ENCODE results near the gene KCNJ3.
"Not testable (repeated sequence)": the region's sequence is repeated elsewhere in the genome, so short reads cannot be mapped to it uniquely, and the experiment has no call there.

Gene KCNJ3

DNA sequence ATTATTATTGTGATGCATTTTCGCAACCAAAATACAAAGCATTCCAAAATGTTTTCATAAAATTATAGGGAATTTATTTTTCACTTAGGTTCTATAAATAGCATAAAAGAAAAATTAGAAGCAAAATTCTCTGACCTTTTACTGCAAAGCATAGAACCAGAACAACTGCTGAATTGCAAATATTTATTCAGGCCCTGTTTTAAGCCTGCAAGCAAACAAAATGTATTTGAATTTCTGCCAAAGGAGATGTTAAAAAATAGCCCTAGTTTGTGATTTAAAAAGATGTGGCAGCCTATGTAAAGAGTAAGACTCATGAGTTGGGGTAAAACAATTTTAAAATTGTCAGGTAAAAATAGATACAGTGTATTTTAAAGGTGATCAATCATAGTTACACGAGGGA lies 138.1 kb downstream of the KCNJ3 start:
- Histone ChIP-seq H3K9ac (ENCODE audit: insufficient read length, low read depth) (no peak overlapping the region), H3K36me3 (ENCODE audit: insufficient read depth, insufficient read length, low read length) (no peaks in the 10 kb centered on the region), H3K27me3 (ENCODE audit: insufficient read depth, insufficient read length) (no peaks in the 10 kb centered on the region), H3K9me3 (ENCODE audit: insufficient read depth, low read length) (no peaks in the 10 kb centered on the region), H3K4me1 (ENCODE audit: insufficient read depth, insufficient read length) (no peaks in the 10 kb centered on the region), H3K4me3 (ENCODE audit: insufficient read length, low read depth) (no peak overlapping the region)
- TF ChIP-seq ZNF274 (IDR thresholded peaks at IDR 0.05; ENCODE audit: low read depth, low read length) (no peak), SUZ12 (IDR thresholded peaks at IDR 0.05; ENCODE audit: extremely low read depth, insufficient read depth, insufficient read length) (no peak), YY1 (IDR thresholded peaks at IDR 0.05; ENCODE audit: insufficient read depth, insufficient read length) (no peak)
- no peak for DNase-seq (ENCODE audit: low read depth, low spot score)

GRCh38 chr2:154837035-154837434 lies 138.5 kb downstream of the KCNJ3 start:
- no peak for DNase-seq (ENCODE audit: low read depth, low spot score)
- H3K27me3 ChIP-seq (ENCODE audit: insufficient read depth, insufficient read length) = no peaks in the 10 kb centered on the region

DNA sequence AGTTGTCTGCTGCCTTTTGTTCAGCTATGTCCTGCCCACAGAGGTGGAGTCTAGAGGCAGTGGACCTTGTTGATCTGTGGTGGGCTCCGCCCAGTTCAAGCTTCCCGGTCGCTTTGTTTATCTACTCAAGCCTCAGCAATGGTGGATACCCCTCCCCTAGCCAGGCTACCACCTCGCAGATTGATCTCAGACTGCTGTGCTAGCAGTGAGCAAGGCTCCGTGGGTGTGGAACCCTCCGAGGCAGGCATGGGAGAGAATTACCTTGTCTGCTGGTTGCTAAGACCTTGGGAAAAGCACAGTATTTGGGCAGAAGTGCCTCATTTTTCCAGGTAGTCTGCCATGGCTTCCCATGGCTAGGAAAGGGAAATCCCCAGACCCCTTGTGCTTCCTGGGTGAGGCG lies 146.0 kb downstream of the KCNJ3 start:
- H3K27me3 ChIP-seq (ENCODE audit: insufficient read depth, insufficient read length) = no peaks in the 10 kb centered on the region
- H3K9me3 ChIP-seq (ENCODE audit: insufficient read depth, low read length) = no peaks in the 10 kb centered on the region
- no peak for DNase-seq (ENCODE audit: low read depth, low spot score)
- H3K4me3 ChIP-seq (ENCODE audit: insufficient read length, low read depth) = no peak overlapping the region
- H3K9ac ChIP-seq (ENCODE audit: insufficient read length, low read depth) = no peak overlapping the region
- no peaks in the 10 kb centered on the region for H3K36me3 ChIP-seq (ENCODE audit: insufficient read depth, insufficient read length, low read length)
- H3K4me1 ChIP-seq (ENCODE audit: insufficient read depth, insufficient read length) = no peaks in the 10 kb centered on the region
- TF ChIP-seq YY1 (IDR thresholded peaks at IDR 0.05; ENCODE audit: insufficient read depth, insufficient read length) (no peak), ZNF274 (IDR thresholded peaks at IDR 0.05; ENCODE audit: low read depth, low read length) (no peak), SUZ12 (IDR thresholded peaks at IDR 0.05; ENCODE audit: extremely low read depth, insufficient read depth, insufficient read length) (no peak)

More at GRCh38 chr2:154837035-154837434, 138.5 kb downstream of the KCNJ3 start:
- Histone ChIP-seq H3K4me3 (ENCODE audit: insufficient read length, low read depth) (no peak overlapping the region), H3K36me3 (ENCODE audit: insufficient read depth, insufficient read length, low read length) (no peaks in the 10 kb centered on the region), H3K9me3 (ENCODE audit: insufficient read depth, low read length) (no peaks in the 10 kb centered on the region), H3K4me1 (ENCODE audit: insufficient read depth, insufficient read length) (no peaks in the 10 kb centered on the region), H3K9ac (ENCODE audit: insufficient read length, low read depth) (no peak overlapping the region)
- TF ChIP-seq ZNF274 (IDR thresholded peaks at IDR 0.05; ENCODE audit: low read depth, low read length) = no peak
- TF ChIP-seq YY1 (IDR thresholded peaks at IDR 0.05; ENCODE audit: insufficient read depth, insufficient read length) = no peak
- no peak for TF ChIP-seq SUZ12 (IDR thresholded peaks at IDR 0.05; ENCODE audit: extremely low read depth, insufficient read depth, insufficient read length)

- Histone ChIP-seq H3K9ac (ENCODE audit: insufficient read length, low read depth) (no peak overlapping the region), H3K4me3 (ENCODE audit: insufficient read length, low read depth) (no peak overlapping the region), H3K27me3 (ENCODE audit: insufficient read depth, insufficient read length) (no peaks in the 10 kb centered on the region), H3K9me3 (ENCODE audit: insufficient read depth, low read length) (no peaks in the 10 kb centered on the region), H3K4me1 (ENCODE audit: insufficient read depth, insufficient read length) (no peaks in the 10 kb centered on the region), H3K36me3 (ENCODE audit: insufficient read depth, insufficient read length, low read length) (no peaks in the 10 kb centered on the region)
- no peak for TF ChIP-seq SUZ12 (IDR thresholded peaks at IDR 0.05; ENCODE audit: extremely low read depth, insufficient read depth, insufficient read length)
- TF ChIP-seq YY1 (IDR thresholded peaks at IDR 0.05; ENCODE audit: insufficient read depth, insufficient read length) = no peak
- TF ChIP-seq ZNF274 (IDR thresholded peaks at IDR 0.05; ENCODE audit: low read depth, low read length) = no peak
- DNase-seq (ENCODE audit: low read depth, low spot score) = no peak
These were observed 148.3 kb downstream of the KCNJ3 start for GRCh38 chr2:154846842-154847241.

DNA sequence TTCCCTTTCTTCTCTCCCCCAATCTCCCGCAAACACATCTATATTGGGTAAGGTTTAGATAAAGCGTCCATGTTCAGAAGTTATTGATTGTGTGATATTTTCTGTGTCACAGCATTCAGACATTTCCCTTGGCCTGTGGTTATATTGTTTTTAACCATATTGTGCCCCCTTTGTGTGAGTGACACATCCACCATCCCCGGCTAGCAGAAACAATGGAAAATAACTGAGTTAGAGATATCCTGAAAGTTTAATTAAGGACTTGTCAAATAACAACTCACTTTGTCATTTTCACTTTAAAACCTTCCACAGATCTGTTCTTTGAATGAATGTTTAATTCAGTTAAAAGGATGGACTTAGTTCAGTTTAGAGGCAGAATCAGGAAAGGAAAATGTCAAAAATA lies 151.0 kb downstream of the KCNJ3 start:
- H3K27me3 ChIP-seq (ENCODE audit: insufficient read depth, insufficient read length) = no peaks in the 10 kb centered on the region
- H3K4me3 ChIP-seq (ENCODE audit: insufficient read length, low read depth) = no peak overlapping the region
- H3K9me3 ChIP-seq (ENCODE audit: insufficient read depth, low read length) = no peaks in the 10 kb centered on the region
- H3K4me1 ChIP-seq (ENCODE audit: insufficient read depth, insufficient read length) = no peaks in the 10 kb centered on the region
- no peak for DNase-seq (ENCODE audit: low read depth, low spot score)
- H3K36me3 ChIP-seq (ENCODE audit: insufficient read depth, insufficient read length, low read length) = no peaks in the 10 kb centered on the region
- no peak overlapping the region for H3K9ac ChIP-seq (ENCODE audit: insufficient read length, low read depth)
- TF ChIP-seq YY1 (IDR thresholded peaks at IDR 0.05; ENCODE audit: insufficient read depth, insufficient read length) (no peak), ZNF274 (IDR thresholded peaks at IDR 0.05; ENCODE audit: low read depth, low read length) (no peak), SUZ12 (IDR thresholded peaks at IDR 0.05; ENCODE audit: extremely low read depth, insufficient read depth, insufficient read length) (no peak)

DNA sequence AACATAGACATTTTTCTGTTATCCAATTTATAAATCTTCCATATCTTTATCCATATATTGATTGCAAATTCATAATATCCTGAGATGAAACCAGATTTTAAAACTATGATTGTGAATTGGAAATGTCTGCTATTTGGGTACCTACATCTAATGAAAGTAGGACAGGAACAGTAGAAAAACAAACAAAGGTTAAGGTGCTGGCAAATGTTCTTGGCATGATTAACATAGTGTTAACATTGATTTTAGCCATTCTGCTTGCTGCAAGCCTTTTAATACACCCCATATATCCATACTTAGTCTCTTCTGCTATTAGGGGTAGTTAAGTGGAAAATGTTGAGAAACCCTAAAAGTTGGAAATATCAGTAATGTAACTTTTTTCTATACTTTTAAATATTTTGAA lies 152.0 kb downstream of the KCNJ3 start:
- Histone ChIP-seq H3K36me3 (ENCODE audit: insufficient read depth, insufficient read length, low read length) (no peaks in the 10 kb centered on the region), H3K9ac (ENCODE audit: insufficient read length, low read depth) (no peak overlapping the region), H3K4me1 (ENCODE audit: insufficient read depth, insufficient read length) (no peaks in the 10 kb centered on the region), H3K9me3 (ENCODE audit: insufficient read depth, low read length) (no peaks in the 10 kb centered on the region), H3K27me3 (ENCODE audit: insufficient read depth, insufficient read length) (no peaks in the 10 kb centered on the region), H3K4me3 (ENCODE audit: insufficient read length, low read depth) (no peak overlapping the region)
- no peak for TF ChIP-seq SUZ12 (IDR thresholded peaks at IDR 0.05; ENCODE audit: extremely low read depth, insufficient read depth, insufficient read length)
- TF ChIP-seq ZNF274 (IDR thresholded peaks at IDR 0.05; ENCODE audit: low read depth, low read length) = no peak
- no peak for TF ChIP-seq YY1 (IDR thresholded peaks at IDR 0.05; ENCODE audit: insufficient read depth, insufficient read length)
- no peak for DNase-seq (ENCODE audit: low read depth, low spot score)

- Histone ChIP-seq H3K9me3 (ENCODE audit: insufficient read depth, low read length) (no peaks in the 10 kb centered on the region), H3K9ac (ENCODE audit: insufficient read length, low read depth) (no peak overlapping the region), H3K36me3 (ENCODE audit: insufficient read depth, insufficient read length, low read length) (no peaks in the 10 kb centered on the region), H3K4me1 (ENCODE audit: insufficient read depth, insufficient read length) (no peaks in the 10 kb centered on the region), H3K4me3 (ENCODE audit: insufficient read length, low read depth) (no peak overlapping the region), H3K27me3 (ENCODE audit: insufficient read depth, insufficient read length) (no peaks in the 10 kb centered on the region)
- TF ChIP-seq YY1 (IDR thresholded peaks at IDR 0.05; ENCODE audit: insufficient read depth, insufficient read length) (no peak), ZNF274 (IDR thresholded peaks at IDR 0.05; ENCODE audit: low read depth, low read length) (no peak), SUZ12 (IDR thresholded peaks at IDR 0.05; ENCODE audit: extremely low read depth, insufficient read depth, insufficient read length) (no peak)
- no peak for DNase-seq (ENCODE audit: low read depth, low spot score)
These were observed 156.6 kb downstream of the KCNJ3 start for GRCh38 chr2:154855138-154855537.

- H3K4me3 ChIP-seq (ENCODE audit: insufficient read length, low read depth) = not testable (repeated sequence)
These were observed 168.7 kb downstream of the KCNJ3 start for GRCh38 chr2:154867151-154867550.

More at GRCh38 chr2:154867151-154867550, 168.7 kb downstream of the KCNJ3 start:
- not testable (repeated sequence) for H3K9ac ChIP-seq (ENCODE audit: insufficient read length, low read depth); H3K27me3 ChIP-seq (ENCODE audit: insufficient read depth, insufficient read length); DNase-seq (ENCODE audit: low read depth, low spot score); H3K4me1 ChIP-seq (ENCODE audit: insufficient read depth, insufficient read length); H3K9me3 ChIP-seq (ENCODE audit: insufficient read depth, low read length); H3K36me3 ChIP-seq (ENCODE audit: insufficient read depth, insufficient read length, low read length)

Data from NT2/D1 (cell line).